ENCODE measurements around the gene NEURL1B.

Gene NEURL1B

GRCh38 chr5:172730981-172731679, 90.1 kb downstream of the NEURL1B start:
- no peak for DNase-seq (ENCODE audit: low read depth)

GRCh38 chr5:172731680-172732074, 90.6 kb downstream of the NEURL1B start:
- DNase-seq (ENCODE audit: low read depth): no peak

GRCh38 chr5:172732201-172732865, 91.3 kb downstream of the NEURL1B start:
- DNase-seq (ENCODE audit: low read depth): no peak

- DNase-seq (ENCODE audit: low read depth): no peak
These were observed 92.3 kb downstream of the NEURL1B start for GRCh38 chr5:172733131-172733973.

GRCh38 chr5:172733974-172734346, 92.9 kb downstream of the NEURL1B start:
- no peak for DNase-seq (ENCODE audit: low read depth)

GRCh38 chr5:172735141-172735831, 94.2 kb downstream of the NEURL1B start:
- no peak for DNase-seq (ENCODE audit: low read depth)

GRCh38 chr5:172736508-172737135, 95.6 kb downstream of the NEURL1B start:
- no peak for DNase-seq (ENCODE audit: low read depth)

- DNase-seq (ENCODE audit: low read depth): no peak
These were observed 98.3 kb downstream of the NEURL1B start for GRCh38 chr5:172739375-172739774.

GRCh38 chr5:172740428-172741205, 99.6 kb downstream of the NEURL1B start:
- no peak for DNase-seq (ENCODE audit: low read depth)

Measured in T follicular helper cell (primary cell).